ENCODE results near the gene LIMS2.
A peak's percentile ranks its signal among the peaks of the same experiment; 100 is the strongest.

Gene LIMS2

DNA sequence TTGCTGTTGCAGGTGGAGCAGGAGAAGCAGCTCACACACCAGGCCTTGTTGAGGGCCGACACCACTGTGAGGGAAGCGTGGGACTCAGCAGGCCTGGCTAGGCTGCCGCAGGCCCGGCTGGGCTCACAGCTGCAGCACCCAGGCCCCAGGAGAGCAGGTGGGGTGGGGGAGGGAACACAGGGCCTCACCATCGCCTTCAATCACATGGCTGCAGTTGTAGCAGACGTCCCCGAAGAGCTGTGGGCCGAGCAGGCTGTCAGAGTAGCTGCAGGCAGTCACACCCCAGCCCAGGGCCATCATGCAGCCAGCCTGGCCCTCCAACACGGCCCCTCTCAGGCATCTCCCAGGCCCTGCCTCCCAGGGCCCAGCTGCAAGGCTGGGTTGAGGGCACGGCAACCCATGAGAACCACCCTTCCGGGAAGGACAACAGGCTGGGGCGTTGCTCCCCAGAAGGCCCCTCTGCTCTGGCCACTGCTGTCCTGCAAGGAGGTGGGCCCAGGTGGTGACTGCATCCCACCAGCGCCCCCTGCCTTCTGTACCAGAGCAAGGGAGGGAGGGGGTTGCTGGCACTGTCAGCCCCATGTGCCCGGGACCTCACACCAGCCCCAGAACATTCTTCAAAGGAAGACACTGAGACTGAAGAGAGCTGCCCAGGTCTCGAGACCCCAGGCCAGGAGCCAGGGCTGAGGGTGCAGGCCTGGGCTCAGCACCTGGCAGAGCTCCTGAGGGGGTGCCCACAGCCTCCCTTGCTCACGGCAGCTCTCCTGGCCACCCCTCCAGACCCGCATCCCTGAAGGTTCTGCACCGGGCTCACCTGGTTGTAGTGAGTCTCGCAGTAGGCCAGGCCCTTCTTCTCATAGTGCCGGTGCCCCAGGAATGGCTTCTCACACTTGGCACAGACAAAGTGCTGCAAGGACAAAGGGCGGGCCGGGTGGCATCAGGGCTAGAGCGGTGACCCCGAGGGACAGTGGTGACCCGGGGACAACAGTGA lies 35.0 kb downstream of the LIMS2 start:
- no peak for DNase-seq (ENCODE audit: low read depth)
- TF ChIP-seq, protein P1, sequence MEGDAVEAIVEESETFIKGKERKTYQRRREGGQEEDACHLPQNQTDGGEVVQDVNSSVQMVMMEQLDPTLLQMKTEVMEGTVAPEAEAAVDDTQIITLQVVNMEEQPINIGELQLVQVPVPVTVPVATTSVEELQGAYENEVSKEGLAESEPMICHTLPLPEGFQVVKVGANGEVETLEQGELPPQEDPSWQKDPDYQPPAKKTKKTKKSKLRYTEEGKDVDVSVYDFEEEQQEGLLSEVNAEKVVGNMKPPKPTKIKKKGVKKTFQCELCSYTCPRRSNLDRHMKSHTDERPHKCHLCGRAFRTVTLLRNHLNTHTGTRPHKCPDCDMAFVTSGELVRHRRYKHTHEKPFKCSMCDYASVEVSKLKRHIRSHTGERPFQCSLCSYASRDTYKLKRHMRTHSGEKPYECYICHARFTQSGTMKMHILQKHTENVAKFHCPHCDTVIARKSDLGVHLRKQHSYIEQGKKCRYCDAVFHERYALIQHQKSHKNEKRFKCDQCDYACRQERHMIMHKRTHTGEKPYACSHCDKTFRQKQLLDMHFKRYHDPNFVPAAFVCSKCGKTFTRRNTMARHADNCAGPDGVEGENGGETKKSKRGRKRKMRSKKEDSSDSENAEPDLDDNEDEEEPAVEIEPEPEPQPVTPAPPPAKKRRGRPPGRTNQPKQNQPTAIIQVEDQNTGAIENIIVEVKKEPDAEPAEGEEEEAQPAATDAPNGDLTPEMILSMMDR (conservative IDR thresholded peaks at IDR 0.05; ENCODE audit: control insufficient read depth, insufficient read depth, low read depth, low read length): peak; percentile 22
- H3K4me3 ChIP-seq (ENCODE audit: control insufficient read depth, low read depth, low read length): no peak overlapping the region

DNA sequence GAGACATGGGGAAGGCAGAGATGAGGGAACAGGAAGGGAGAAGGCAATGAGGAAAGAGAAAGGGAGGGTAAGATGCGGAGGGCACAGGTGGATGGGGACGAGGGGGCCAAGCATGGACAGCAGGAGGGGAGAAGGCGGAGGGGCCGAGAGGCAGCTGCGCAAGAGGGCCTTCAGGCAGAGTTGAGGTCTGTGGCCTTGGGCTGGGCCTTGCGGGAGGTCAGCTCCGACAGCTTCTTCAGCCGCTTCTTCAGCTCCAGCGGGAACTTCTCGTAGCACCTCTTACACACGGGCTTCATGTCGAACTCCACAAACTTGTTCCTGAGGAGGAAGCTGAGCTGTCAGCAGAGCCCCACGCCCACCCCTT lies 36.2 kb downstream of the LIMS2 start:
- DNase-seq (ENCODE audit: low read depth): no peak
- no peak overlapping the region for H3K4me3 ChIP-seq (ENCODE audit: control insufficient read depth, low read depth, low read length)
- TF ChIP-seq, protein P1 (conservative IDR thresholded peaks at IDR 0.05; ENCODE audit: control insufficient read depth, insufficient read depth, low read depth, low read length): no peak

DNA sequence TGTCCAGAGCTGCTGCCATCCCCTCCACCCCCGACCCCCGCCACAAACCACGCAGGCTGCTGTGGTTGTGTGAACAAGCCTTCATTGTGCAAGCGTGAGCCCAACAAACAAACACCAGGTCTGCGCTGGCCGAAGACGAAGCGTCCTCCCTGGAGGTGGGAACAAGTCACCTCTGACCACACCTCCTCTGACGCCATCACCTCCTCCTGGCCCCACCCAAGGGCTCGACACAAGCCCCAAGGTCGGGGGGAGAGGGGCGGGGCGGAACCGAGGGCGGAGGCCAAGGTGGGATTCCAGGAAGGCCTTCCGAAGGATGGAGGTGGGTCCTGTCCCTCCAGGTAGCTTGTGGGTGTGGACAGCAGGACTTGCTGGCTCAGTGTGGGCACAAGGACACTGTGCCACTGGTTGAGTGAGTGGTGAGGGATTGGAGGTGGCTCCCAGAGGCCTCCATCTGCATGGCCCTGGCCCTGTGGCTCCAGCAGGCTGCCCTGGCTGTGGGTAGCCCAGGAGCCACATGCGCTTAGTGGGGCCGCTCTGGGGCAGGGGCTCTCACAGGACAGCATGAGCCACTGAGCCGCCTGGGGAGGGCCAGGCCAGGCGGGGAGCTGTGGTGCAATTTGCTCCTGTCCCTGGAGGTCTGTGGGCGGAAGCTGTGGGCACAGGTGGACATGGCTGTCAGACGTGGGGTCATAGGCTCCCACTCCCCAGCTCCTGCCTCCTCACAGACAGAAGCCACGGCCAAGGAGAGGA lies 36.8 kb downstream of the LIMS2 start:
- peak; percentile 8 for DNase-seq (ENCODE audit: low read depth)
- TF ChIP-seq, protein P1 (conservative IDR thresholded peaks at IDR 0.05; ENCODE audit: control insufficient read depth, insufficient read depth, low read depth, low read length): no peak

GRCh38 chr2:127637725-127638252 lies 37.5 kb downstream of the LIMS2 start:
- TF ChIP-seq, protein P1 (conservative IDR thresholded peaks at IDR 0.05; ENCODE audit: control insufficient read depth, insufficient read depth, low read depth, low read length): no peak
- peak; percentile 74 for DNase-seq (ENCODE audit: low read depth)
- no peak overlapping the region for H3K4me3 ChIP-seq (ENCODE audit: control insufficient read depth, low read depth, low read length)

More for the DNA sequence above, 36.8 kb downstream of the LIMS2 start:
- H3K4me3 ChIP-seq (ENCODE audit: control insufficient read depth, low read depth, low read length): no peak overlapping the region

DNA sequence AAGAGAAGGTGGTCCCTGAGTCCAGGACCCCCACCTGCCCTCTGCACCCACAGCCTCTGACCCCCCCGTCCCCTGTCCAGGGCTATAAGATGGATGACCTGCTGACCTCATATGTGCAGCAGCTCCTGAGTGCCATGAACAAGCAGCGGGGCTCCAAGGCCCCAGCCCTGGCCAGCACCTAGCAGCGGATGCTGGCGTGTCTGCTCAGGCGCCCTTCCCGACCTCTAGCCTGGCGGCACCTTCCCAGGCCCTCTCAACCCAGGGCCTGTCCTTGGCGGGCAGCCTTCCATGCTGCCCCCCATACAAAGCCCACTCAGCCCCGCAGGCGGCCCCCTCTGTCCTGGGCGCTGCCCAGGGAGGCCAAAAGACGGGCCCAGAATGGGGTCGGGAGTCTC lies 38.1 kb downstream of the LIMS2 start:
- no peak overlapping the region for H3K4me3 ChIP-seq (ENCODE audit: control insufficient read depth, low read depth, low read length)
- TF ChIP-seq, protein P1 (conservative IDR thresholded peaks at IDR 0.05; ENCODE audit: control insufficient read depth, insufficient read depth, low read depth, low read length): no peak
- no peak for DNase-seq (ENCODE audit: low read depth)
